Occipital lobe (tissue), 2 donors: ENCODE results near the gene STEAP1B. TPM values are rescaled to one million over a fixed set of nuclear protein-coding genes. Genes with fewer than 3 reads are reported as not detected.
A peak's percentile ranks its signal among the peaks of the same experiment; 100 is the strongest.
"Not testable (repeated sequence)": the region's sequence is repeated elsewhere in the genome, so short reads cannot be mapped to it uniquely, and the experiment has no call there.

Source experiments
- DNase-seq: peaks from one replicate; lab custom pipeline; 2025; lab: John Stamatoyannopoulos, UW
- total RNA-seq: library from RNA; depleted of rRNA; stranded (reverse); fragments of >200 nt; gene quantifications from one replicate; pipeline ENCODE4 v1.2.3, GENCODE V29; 2014

Gene STEAP1B
- total RNA-seq, 1 donor from 2014 or later = 1.1 TPM

- DNase-seq = no peak
Measured at GRCh38 chr7:22457471-22457870, 42.5 kb downstream of the STEAP1B start.

DNA sequence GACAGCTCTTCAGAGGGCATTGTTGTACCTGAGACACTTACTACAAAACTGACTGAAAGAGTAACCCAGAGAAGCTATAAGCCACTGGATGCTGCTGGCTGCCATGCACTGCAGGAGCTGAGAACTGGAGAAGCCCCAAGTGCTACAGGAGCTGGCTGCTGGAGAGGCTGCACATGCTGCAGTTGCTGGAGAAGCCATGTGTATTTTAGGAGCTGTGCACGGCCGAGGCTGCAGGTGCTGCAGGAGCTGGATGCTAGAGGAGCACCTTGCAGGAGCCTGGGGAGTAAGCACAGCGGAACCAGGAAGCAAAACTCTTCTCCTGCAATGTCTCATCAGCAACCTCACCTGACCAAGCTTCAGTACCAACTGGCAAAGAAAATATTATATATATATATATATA is 45.5 kb downstream of the STEAP1B start:
- DNase-seq = no peak

DNA sequence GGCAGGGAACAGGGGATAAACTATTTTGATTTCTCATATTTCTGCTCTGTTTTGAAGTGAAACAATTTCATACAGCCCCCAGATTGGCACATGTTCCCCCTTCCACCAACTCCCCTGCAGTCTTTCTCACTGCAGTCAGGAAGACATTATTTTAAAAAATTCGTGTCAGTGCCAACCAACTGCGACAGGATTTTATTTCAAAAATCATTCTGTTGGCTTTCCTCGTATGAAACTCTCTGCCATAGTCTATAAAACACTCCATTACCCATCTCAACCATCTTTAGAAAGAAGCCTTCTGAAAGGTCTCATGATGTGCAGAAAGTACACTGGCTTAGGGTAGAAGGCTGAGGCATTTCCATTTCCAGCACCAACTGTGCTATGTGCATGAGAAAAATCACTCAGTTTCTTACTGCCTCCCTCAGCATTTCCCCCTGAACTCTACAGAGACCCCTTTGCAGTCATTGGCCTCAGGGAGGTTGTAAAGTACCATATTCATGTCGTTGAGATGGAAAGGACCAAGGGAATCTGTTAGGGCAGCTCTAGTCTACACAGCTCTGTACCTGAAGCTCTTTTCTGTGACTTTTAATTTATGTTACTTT is 46.9 kb downstream of the STEAP1B start:
- no peak for DNase-seq

DNA sequence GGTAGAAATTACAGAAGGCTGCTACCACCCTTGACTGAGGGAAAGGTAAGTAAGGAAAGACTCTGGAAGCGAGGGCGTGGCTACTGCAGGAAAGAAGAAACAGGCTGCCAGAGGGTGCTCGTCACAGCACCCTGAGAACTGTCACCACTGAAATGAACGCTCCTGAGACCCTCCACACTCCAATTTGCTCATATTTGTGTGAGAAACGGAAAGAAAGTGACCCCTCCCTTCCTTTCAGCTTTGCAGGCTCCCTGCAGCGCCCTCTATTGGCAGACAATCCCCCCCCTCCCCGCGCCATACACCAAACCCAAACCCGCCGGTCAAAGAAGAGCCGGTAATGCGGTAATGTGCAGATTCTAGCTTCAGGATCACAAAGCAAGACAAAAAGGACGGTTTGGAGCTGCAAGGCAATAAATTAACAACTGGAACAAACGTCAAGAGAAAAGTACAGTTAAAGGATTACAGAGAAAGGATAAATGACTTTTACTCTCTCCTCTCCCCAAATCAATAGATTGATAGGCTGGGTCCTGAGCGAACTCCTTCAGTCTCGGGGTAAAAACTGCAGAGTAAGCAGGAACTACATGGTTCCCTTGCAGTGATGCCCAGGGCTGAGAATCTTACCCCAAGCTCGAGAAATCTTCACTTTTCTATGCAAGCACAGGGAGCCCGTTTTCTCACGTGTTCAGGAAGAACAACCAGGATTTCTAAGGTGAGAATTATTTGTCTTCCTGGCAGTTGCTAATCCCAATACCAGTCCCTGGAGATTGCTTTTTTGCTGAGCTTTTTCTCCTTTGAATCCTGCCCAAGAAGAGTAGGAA is 47.6 kb downstream of the STEAP1B start:
- DNase-seq = peak; percentile 60

DNA sequence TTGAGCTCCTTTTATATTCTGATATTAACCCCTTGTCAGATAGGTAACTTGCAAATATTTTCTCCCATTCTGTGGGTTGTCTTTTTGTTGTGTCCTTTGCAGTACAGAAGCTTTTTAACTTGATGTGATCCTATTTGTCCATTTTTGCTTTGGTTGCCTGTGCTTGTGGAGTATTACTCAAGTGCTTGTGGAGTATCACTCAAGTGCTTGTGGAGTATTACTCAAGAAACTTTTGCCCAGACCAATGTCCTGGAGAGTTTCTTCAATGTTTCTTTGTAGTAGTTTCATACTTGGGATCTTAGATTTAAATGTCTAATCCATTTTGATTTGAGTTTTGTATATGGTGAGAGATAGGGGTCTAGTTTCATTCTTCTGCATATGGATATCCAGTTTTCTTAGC is 50.0 kb downstream of the STEAP1B start:
- DNase-seq = not testable (repeated sequence)

GRCh38 chr7:22447762-22448161 is 52.2 kb downstream of the STEAP1B start:
- DNase-seq = no peak

- no peak for DNase-seq
Measured at GRCh38 chr7:22447008-22447407, 53.0 kb downstream of the STEAP1B start.

GRCh38 chr7:22445853-22446252 is 54.1 kb downstream of the STEAP1B start:
- DNase-seq = no peak

DNA sequence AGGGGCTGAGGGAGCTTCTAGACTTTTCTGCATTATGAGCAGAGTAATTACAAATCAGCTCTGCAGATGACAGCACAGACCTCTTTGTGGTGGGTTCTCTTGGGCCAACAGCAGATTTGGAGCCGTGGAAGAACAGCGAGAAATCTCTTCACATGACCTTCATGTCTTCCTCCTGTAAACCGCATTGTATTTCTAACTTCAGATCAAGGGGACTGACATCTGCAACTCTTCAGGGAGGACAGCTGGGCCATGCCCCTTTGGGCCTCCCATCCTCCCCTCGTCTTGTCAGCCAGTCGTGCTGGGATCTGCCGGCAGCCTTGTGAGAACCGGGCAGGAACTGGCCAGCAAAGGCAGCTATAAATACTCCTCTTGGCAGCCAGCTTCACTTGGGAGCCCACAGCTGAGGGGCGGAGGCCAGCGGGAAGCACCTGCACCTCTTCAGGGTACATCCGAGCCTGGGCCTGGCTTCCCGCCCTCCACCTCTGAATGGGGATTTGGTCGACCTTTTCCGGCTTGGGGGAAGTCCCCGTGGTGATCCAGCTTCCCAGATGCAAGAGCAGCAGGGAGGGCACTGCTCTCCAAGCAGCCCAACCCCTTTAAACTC is 54.7 kb downstream of the STEAP1B start:
- no peak for DNase-seq

GRCh38 chr7:22444181-22444971 is 55.6 kb downstream of the STEAP1B start:
- no peak for DNase-seq

DNA sequence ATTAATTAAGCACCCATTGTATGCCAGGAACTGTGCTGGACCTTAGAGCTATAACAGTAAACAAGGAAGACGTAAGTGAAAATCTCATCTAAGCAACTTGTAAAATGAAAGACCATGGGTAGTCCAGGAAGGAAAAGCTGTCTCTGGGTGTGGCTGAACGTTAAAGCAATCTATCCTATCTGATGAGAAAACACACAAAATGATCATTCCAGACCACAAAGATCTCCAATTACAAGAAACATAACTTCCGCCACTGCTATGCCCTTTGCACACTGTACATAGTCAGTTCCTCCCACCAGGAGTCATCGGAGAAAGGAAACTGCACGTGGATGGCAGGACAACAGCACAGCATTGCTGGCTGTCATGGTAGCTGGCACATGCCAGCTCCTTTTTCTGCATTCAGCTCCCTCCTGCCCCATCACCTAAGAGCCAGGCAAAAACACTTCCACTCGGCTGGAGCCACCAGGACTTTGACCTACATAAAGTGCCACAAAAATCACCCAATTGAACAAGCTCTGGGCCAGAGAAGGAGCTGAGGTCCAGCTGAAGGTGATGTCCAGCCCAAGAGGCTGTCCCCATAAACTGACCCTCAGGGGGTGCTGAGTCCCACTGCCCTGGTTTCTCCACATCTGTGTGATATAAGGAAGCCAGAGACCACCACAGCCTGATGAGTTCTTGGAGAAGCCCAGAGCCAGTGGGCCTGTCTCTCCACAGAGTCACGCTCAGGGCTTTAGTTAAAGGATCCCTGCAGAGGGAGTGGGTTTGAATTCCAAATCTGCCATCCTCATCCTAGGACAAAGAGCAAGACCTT is 56.4 kb downstream of the STEAP1B start:
- no peak for DNase-seq

GRCh38 chr7:22442882-22443369 is 57.1 kb downstream of the STEAP1B start:
- DNase-seq = no peak

- DNase-seq = no peak
Measured at GRCh38 chr7:22442187-22442881, 57.7 kb downstream of the STEAP1B start.

- no peak for DNase-seq
Measured at GRCh38 chr7:22441157-22441556, 58.8 kb downstream of the STEAP1B start.

DNA sequence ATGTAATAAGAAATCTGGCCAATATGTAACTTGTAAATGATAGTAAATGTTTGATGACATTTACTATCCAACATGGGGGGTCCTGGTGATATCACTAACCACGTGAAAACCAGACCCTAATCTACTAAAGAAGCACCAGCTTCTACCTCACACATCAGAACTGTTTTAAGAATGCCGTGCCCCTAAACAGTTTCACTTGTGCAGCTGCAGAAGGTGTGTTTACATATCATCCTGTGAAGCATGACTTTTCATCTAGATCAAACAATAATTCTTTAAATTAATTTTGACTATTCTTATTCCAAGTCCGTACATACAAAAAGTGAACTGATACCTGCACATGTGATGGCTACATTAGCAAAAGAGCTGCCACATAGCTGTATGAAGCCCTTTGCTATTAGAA is 61.0 kb downstream of the STEAP1B start:
- no peak for DNase-seq

- DNase-seq = not testable (repeated sequence)
Measured at GRCh38 chr7:22436552-22436951, 63.4 kb downstream of the STEAP1B start.

- no peak for DNase-seq
Measured at GRCh38 chr7:22435720-22436119, 64.3 kb downstream of the STEAP1B start.

- DNase-seq = no peak
Measured at GRCh38 chr7:22435105-22435504, 64.9 kb downstream of the STEAP1B start.

- no peak for DNase-seq
Measured at GRCh38 chr7:22433710-22434460, 66.1 kb downstream of the STEAP1B start.
